Testis (tissue), 3 donors: ENCODE data around the gene STRIP1. TPM values are rescaled to one million over a fixed set of nuclear protein-coding genes. Genes with fewer than 3 reads are reported as not detected.
A peak's percentile ranks its signal among the peaks of the same experiment; 100 is the strongest.

Source experiments
- DNase-seq: peaks from one replicate; pipeline ENCODE4 v3.0.0-alpha.2; 2019
- H3K27ac ChIP-seq, 2 donors: fragments of 200-600 bp; sonication (generic); one replicate each; pipeline ENCODE4 v1.5.1; 2019
- H3K27me3 ChIP-seq: fragments of 200-600 bp; sonication (generic); one replicate; pipeline ENCODE4 v1.5.1; 2019
- H3K36me3 ChIP-seq: fragments of 200-600 bp; sonication (generic); one replicate; pipeline ENCODE4 v1.5.1; 2017; ENCODE audit warnings: low read depth; ENCODE audit errors: missing control alignments
- H3K4me1 ChIP-seq: fragments of 200-600 bp; sonication (generic); one replicate; pipeline ENCODE4 v1.5.1; 2019
- H3K4me3 ChIP-seq, 2 donors: fragments of 200-600 bp; sonication (generic); one replicate each; pipeline ENCODE4 v1.5.1; 2017 to 2019
- H3K9me3 ChIP-seq: fragments of 200-600 bp; sonication (generic); one replicate; pipeline ENCODE4 v1.5.1; 2017
- POLR2A ChIP-seq: fragments of 450-650 bp; IDR thresholded peaks from one replicate; pipeline ENCODE4 v1.6.1; 2017; ENCODE audit warnings: antibody characterized with exemption, mild to moderate bottlenecking, moderate library complexity
- WGBS, 2 donors: methylation state at CpG; one replicate each; pipeline ENCODE4 v1.1.5; 2018; 5-methylcytosine and 5-hydroxymethylcytosine counted together
- intact Hi-C: fragments of 100-400 bp; cut with DNase I; formaldehyde crosslinking; loops from one replicate; pipeline ENCODE4 v1.15.1; 2023; ENCODE audit warnings: low total_unique reads
- polyA plus RNA-seq: library from polyadenylated mRNA; stranded (reverse); fragments of 350-450 nt; fragmentation: Illumina TruSeq; extraction: RNeasy Lipid Tissue Mini Kit (QIAGEN cat#74804); gene quantifications from one replicate; pipeline ENCODE4 v1.2.3, GENCODE V29; 2014; ENCODE audit warnings: low read depth, low replicate concordance; ENCODE audit not compliant: insufficient read depth
- total RNA-seq, 2 donors: library from RNA; depleted of rRNA; stranded (reverse); fragments of >200 nt; gene quantifications; one replicate each; pipeline ENCODE4 v1.2.3, GENCODE V29; 2016
- TF ChIP-seq, protein P1 (sequence below), 3 experiments: fragments of 450-650 bp in 2 of 3; fragments of 200-600 bp in 1 of 3; sonication (generic) in 1 of 3; IDR thresholded peaks; one replicate each; pipeline ENCODE4 v1.5.1; 2016 to 2019; ENCODE audit warnings: antibody characterized with exemption in 3 of 3, mild to moderate bottlenecking in 2 of 3, moderate library complexity in 1 of 3

The STRIP1 gene
- total and polyA plus RNA-seq, 3 donors from 2014 or later, result 49.9 to 103 (median 85.8) TPM

GRCh38 chr1:110087812-110088738, 53.7 kb downstream of the STRIP1 start:
- H3K4me3 ChIP-seq, result no peak overlapping the region
- H3K4me1 ChIP-seq, result peaks cover 19% of the 10 kb centered on the region
- no peaks in the 10 kb centered on the region for H3K27me3 ChIP-seq
- WGBS, 2 donors, result 60 to 62% methylated on average over 11 to 15 of the region's 15 CpGs
- H3K36me3 ChIP-seq, result no peaks in the 10 kb centered on the region
- intact Hi-C loops, result no loop called here
- TF ChIP-seq POLR2A, result no peak
- TF ChIP-seq, protein P1, sequence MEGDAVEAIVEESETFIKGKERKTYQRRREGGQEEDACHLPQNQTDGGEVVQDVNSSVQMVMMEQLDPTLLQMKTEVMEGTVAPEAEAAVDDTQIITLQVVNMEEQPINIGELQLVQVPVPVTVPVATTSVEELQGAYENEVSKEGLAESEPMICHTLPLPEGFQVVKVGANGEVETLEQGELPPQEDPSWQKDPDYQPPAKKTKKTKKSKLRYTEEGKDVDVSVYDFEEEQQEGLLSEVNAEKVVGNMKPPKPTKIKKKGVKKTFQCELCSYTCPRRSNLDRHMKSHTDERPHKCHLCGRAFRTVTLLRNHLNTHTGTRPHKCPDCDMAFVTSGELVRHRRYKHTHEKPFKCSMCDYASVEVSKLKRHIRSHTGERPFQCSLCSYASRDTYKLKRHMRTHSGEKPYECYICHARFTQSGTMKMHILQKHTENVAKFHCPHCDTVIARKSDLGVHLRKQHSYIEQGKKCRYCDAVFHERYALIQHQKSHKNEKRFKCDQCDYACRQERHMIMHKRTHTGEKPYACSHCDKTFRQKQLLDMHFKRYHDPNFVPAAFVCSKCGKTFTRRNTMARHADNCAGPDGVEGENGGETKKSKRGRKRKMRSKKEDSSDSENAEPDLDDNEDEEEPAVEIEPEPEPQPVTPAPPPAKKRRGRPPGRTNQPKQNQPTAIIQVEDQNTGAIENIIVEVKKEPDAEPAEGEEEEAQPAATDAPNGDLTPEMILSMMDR (IDR thresholded peaks at IDR 0.05), result peak; percentile 37 to 75 (median 68)
- H3K9me3 ChIP-seq, result no peaks in the 10 kb centered on the region
- DNase-seq, result peak; percentile 68
- H3K27ac ChIP-seq, result no peak overlapping the region

DNA sequence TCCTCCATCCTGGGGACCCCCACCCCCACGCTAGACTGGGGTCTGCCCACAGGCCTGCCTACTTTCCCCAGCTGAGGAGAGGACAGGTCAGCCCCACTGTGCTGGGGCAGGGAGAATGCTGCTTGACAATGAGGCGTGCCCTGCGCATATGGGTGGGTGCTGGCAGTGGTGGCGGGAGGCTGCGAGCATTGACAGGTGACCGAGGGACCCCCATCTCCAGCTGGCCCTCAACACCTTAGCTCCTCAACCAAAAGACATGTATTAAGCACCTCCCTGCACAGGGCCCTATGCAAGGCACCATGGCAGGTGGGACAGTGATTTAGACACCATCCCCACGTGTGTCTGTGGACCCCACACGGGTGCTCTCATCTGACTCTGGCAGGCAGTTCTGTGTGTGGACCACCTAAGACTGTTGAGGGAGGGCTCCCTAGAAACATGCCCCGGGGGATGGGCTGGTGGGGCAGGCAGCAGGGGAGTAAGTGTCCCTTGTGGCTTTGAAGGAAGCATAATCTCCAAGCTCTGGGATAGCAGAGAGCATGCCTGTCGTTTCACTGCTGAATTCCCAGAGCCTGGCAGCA, 54.4 kb downstream of the STRIP1 start:
- no peaks in the 10 kb centered on the region for H3K27me3 ChIP-seq
- H3K4me3 ChIP-seq, result no peak overlapping the region
- intact Hi-C loops, result no loop called here
- 78 to 92% methylated on average over 8 to 10 of the region's 10 CpGs for WGBS, 2 donors
- no peaks in the 10 kb centered on the region for H3K9me3 ChIP-seq
- no peak for DNase-seq
- H3K4me1 ChIP-seq, result peaks cover 19% of the 10 kb centered on the region
- no peak overlapping the region for H3K27ac ChIP-seq
- no peaks in the 10 kb centered on the region for H3K36me3 ChIP-seq
- no peak for TF ChIP-seq POLR2A
- TF ChIP-seq, protein P1 (IDR thresholded peaks at IDR 0.05), result no peak

DNA sequence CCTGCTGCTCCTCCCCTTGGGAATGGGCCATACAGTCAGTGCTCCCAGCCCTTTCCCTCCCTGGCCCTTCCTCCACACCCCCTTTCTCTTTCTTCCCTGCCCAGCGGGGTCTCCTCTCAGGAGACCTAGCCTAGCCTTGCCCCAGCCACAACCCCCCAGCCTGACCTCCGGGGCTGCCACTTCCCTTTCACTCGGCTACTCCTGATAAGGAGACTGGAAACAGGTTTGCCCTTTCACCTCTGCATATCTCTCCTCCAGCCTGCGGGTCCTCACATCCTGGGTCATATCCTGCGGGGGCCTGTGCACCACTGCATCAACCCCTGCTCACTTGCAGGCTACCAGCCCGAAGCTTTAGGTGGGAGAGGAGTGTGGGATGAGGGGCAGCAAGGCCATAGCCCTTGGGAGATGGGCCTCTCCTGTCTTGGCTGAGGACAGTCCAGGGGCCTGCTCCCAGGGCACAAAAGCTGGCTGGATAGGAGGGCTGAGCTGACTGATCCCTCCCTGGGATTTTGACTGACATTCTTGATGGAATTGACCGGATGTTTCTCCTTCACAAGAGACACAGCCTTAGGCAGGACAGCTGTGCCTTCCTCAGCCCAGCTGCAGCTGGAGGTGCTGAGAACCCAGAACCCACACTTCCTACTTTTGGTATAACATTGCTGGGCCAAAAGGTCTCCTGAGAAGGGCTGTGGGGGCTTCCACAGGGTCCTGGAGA, 55.3 kb downstream of the STRIP1 start:
- WGBS, 2 donors, result 61 to 63% methylated on average over 7 of the region's 7 CpGs
- Histone ChIP-seq H3K27me3 (no peaks in the 10 kb centered on the region), H3K9me3 (no peaks in the 10 kb centered on the region), H3K36me3 (no peaks in the 10 kb centered on the region), H3K4me3 (no peak overlapping the region), H3K27ac (no peak overlapping the region), H3K4me1 (peaks cover 19% of the 10 kb centered on the region)
- intact Hi-C loops, result no loop called here
- DNase-seq, result no peak
- no peak for TF ChIP-seq POLR2A
- TF ChIP-seq, protein P1 (IDR thresholded peaks at IDR 0.05), result no peak

GRCh38 chr1:110091381-110091780, 57.0 kb downstream of the STRIP1 start:
- H3K9me3 ChIP-seq, result no peaks in the 10 kb centered on the region
- intact Hi-C loops, result no loop called here
- no peak overlapping the region for H3K4me3 ChIP-seq
- no peak for DNase-seq
- H3K4me1 ChIP-seq, result peaks cover 8% of the 10 kb centered on the region
- TF ChIP-seq, protein P1 (IDR thresholded peaks at IDR 0.05), result no peak
- TF ChIP-seq POLR2A, result no peak
- H3K36me3 ChIP-seq, result no peaks in the 10 kb centered on the region
- no peaks in the 10 kb centered on the region for H3K27me3 ChIP-seq
- WGBS, 2 donors, result 53 to 68% methylated on average over 2 of the region's 2 CpGs
- H3K27ac ChIP-seq, result no peak overlapping the region
